K562 (cell line): Measurements from ENCODE around the gene KLF13. TPM values are rescaled to one million over a fixed set of nuclear protein-coding genes. Genes with fewer than 3 reads are reported as not detected.

ENCODE experiments used
- ATAC-seq: fragments of 200-7000 bp; cut with Tn5 transposase; 3 replicates; pipeline ENCODE4 v1.9.1; 2020; ENCODE audit warnings: moderate library complexity
- BruUV-seq: library from RNA; stranded (reverse); fragments of 400-500 nt; replicated peaks from 2 replicates; lab custom pipeline; 2021; lab: Mats Ljungman, UMichigan
- CTCF ChIA-PET: fragments of 300-600 bp; formaldehyde crosslinking; extraction: SDS; loops from one replicate; lab custom pipeline; 2021; ENCODE audit warnings: low intra/inter-chr PET ratio; lab: Yijun Ruan, JAX
- POLR2A ChIA-PET: fragments of 300-600, 350-650 bp; sonication (Branson Sonifier 250); formaldehyde crosslinking; extraction: SDS; loops from one replicate; lab custom pipeline; 2021; ENCODE audit warnings: antibody characterized with exemption, inconsistent platforms; lab: Yijun Ruan, JAX
- DNase-seq, 4 experiments: peaks; one replicate each; pipeline versions ENCODE4 v3.0.0 to v3.0.0-alpha.2; 2011 to 2018; ENCODE audit warnings: low spot score in 3 of 4, mixed read lengths in 3 of 4; ENCODE audit errors: extremely low read depth in 1 of 4
- FAIRE-seq: peaks from 2 replicates; lab custom pipeline; 2011; peaks lifted over from hg19 to GRCh38; lab: Jason Lieb, UNC
- H2AFZ ChIP-seq: 2 replicates; pipeline ENCODE4 v1.6.0; 2011; ENCODE audit warnings: low read depth, low read length, control low read depth, inconsistent platforms
- H3K27ac ChIP-seq: fragments of 200-600 bp; 3 replicates; pipeline ENCODE4 v1.8.0; 2011; ENCODE audit warnings: low read depth, mild to moderate bottlenecking, control low read depth, inconsistent platforms, low read length, moderate library complexity, mixed read lengths; ENCODE audit errors: extremely low read depth
- H3K27me3 ChIP-seq, 2 experiments: fragments of 300-600 bp in 1 of 2; 2 replicates in 1 of 2; 3 replicates in 1 of 2; pipeline versions ENCODE4 v1.6.0 to v1.8.0; 2011; ENCODE audit warnings: inconsistent platforms in 2 of 2, low read length in 2 of 2, mild to moderate bottlenecking in 1 of 2, mixed read lengths in 1 of 2, moderate library complexity in 1 of 2; ENCODE audit not compliant: control insufficient read depth in 2 of 2, insufficient read depth in 2 of 2
- H3K36me3 ChIP-seq: fragments of 300-600 bp; 3 replicates; pipeline ENCODE4 v1.8.0; 2011; ENCODE audit warnings: mild to moderate bottlenecking, low read length, inconsistent platforms; ENCODE audit not compliant: control insufficient read depth, insufficient read depth
- H3K4me1 ChIP-seq, 2 experiments: fragments of 200-600 bp in 1 of 2; replicated peaks in 1 of 2; 2 replicates in 1 of 2; 3 replicates in 1 of 2; pipeline versions ENCODE4 v1.5.1 to v1.8.0; 2011; ENCODE audit warnings: inconsistent platforms in 2 of 2, low read length in 2 of 2, mild to moderate bottlenecking in 1 of 2, mixed read lengths in 1 of 2, moderate library complexity in 1 of 2; ENCODE audit not compliant: control insufficient read depth in 2 of 2, insufficient read depth in 2 of 2
- H3K4me2 ChIP-seq: 2 replicates; pipeline ENCODE4 v1.6.1; 2011; ENCODE audit warnings: low read length, control low read depth, inconsistent platforms, mixed read lengths; ENCODE audit not compliant: insufficient read depth
- H3K4me3 ChIP-seq: fragments of 200-600 bp; sonication (generic), shearing (Covaris generic); 2 replicates; pipeline ENCODE4 v1.5.1; 2016; ENCODE audit warnings: control low read depth, inconsistent platforms
- H3K79me2 ChIP-seq: fragments of 200-600 bp; 3 replicates; pipeline ENCODE4 v1.8.0; 2011; ENCODE audit warnings: low read length, inconsistent platforms; ENCODE audit not compliant: control insufficient read depth, insufficient read depth
- H3K9ac ChIP-seq, 2 experiments: 2 replicates each; pipeline versions ENCODE4 v1.6.0 to v1.6.1; 2011; ENCODE audit warnings: low read depth in 2 of 2, low read length in 2 of 2, control low read depth in 1 of 2, inconsistent platforms in 1 of 2, mild to moderate bottlenecking in 1 of 2, mixed read lengths in 1 of 2; ENCODE audit not compliant: insufficient read depth in 1 of 2
- H3K9me1 ChIP-seq: one replicate; pipeline ENCODE4 v1.6.0; 2011; ENCODE audit warnings: inconsistent platforms, mild to moderate bottlenecking, low read length, moderate library complexity; ENCODE audit not compliant: control insufficient read depth, insufficient read depth
- H3K9me3 ChIP-seq: replicated peaks from 2 replicates; pipeline ENCODE4 v1.5.1; 2011; ENCODE audit warnings: low read depth, low read length, inconsistent platforms; ENCODE audit not compliant: control insufficient read depth, insufficient read depth
- H4K20me1 ChIP-seq: replicated peaks from 2 replicates; pipeline ENCODE4 v1.6.1; 2011; ENCODE audit warnings: low read length, inconsistent platforms, mixed read lengths; ENCODE audit not compliant: control insufficient read depth, insufficient read depth
- CEBPB ChIP-seq: fragments of 450-650 bp; IDR thresholded peaks from 2 replicates; pipeline ENCODE4 v1.6.1; 2016; ENCODE audit warnings: missing genetic modification characterization, missing compliant biosample characterization
- COPS2 ChIP-seq: fragments of 450-650 bp; conservative IDR thresholded peaks from 2 replicates; pipeline ENCODE4 v1.6.1; 2016; ENCODE audit warnings: mild to moderate bottlenecking, moderate library complexity
- CTCF ChIP-seq, 3 experiments: IDR thresholded peaks in 2 of 3; conservative IDR thresholded peaks in 1 of 3; 2 replicates each; pipeline ENCODE4 v1.5.1; 2011 to 2012; ENCODE audit warnings: low read length in 3 of 3, mild to moderate bottlenecking in 3 of 3, control low read depth in 2 of 3, improper control_type of control experiment in 1 of 3, inconsistent platforms in 1 of 3, low read depth in 1 of 3, mixed read lengths in 1 of 3, moderate library complexity in 1 of 3; ENCODE audit not compliant: insufficient read depth in 2 of 3
- EGR1 ChIP-seq: fragments of 450-650 bp; conservative IDR thresholded peaks from 2 replicates; pipeline ENCODE4 v1.6.1; 2017; ENCODE audit warnings: mild to moderate bottlenecking
- MAFG ChIP-seq: fragments of 450-650 bp; conservative IDR thresholded peaks from 2 replicates; pipeline ENCODE4 v1.6.1; 2016; ENCODE audit warnings: missing genetic modification characterization, missing compliant biosample characterization
- MEIS2 ChIP-seq: fragments of 450-650 bp; IDR thresholded peaks from 2 replicates; pipeline ENCODE4 v1.6.1; 2014; ENCODE audit warnings: mild to moderate bottlenecking; ENCODE audit not compliant: partially characterized antibody
- RAD21 ChIP-seq, 2 experiments: fragments of 250-450 bp in 1 of 2; fragments of 450-650 bp in 1 of 2; sonication (Bioruptor Pico) in 1 of 2; formaldehyde crosslinking in 1 of 2; IDR thresholded peaks in 1 of 2; conservative IDR thresholded peaks in 1 of 2; 2 replicates each; pipeline versions ENCODE4 v1.4.0 to v1.8.0; 2020 to 2022; ENCODE audit warnings: mild to moderate bottlenecking in 2 of 2, moderate library complexity in 1 of 2
- RAD51 ChIP-seq: fragments of 450-650 bp; IDR thresholded peaks from 2 replicates; pipeline ENCODE4 v1.7.1; 2016; ENCODE audit warnings: low read depth, mild to moderate bottlenecking, borderline replicate concordance
- SAFB2 ChIP-seq: fragments of 200-400 bp; formaldehyde crosslinking; IDR thresholded peaks from 2 replicates; pipeline ENCODE4 v1.6.1; 2018; ENCODE audit warnings: borderline replicate concordance, low read length, low read depth, moderate library complexity; ENCODE audit not compliant: severe bottlenecking
- ZNF384 ChIP-seq: IDR thresholded peaks from 2 replicates; pipeline ENCODE4 v1.6.1; 2012; ENCODE audit warnings: low read depth, low read length, improper control_type of control experiment
- WGBS: fragments of 100-300 bp; shearing (Covaris generic); methylation state at CpG from one replicate; pipeline ENCODE4 v1.1.6; 2016; ENCODE audit warnings: low coverage, mixed read lengths; ENCODE audit not compliant: insufficient coverage; ENCODE audit errors: missing lambda C conversion rate; 5-methylcytosine and 5-hydroxymethylcytosine counted together
- in situ Hi-C: fragments of 300-500 bp; cut with MboI; formaldehyde crosslinking; loops from 4 replicates; pipeline ENCODE4 v1.15.0; 2018; ENCODE audit warnings: inconsistent platforms, mixed read lengths
- intact Hi-C: fragments of 100-400 bp; cut with micrococcal nuclease; formaldehyde crosslinking; loops from 2 replicates; pipeline ENCODE4 v1.14.2; 2022
- polyA plus RNA-seq, 8 experiments: library from polyadenylated mRNA; depleted of rRNA in 4 of 8; stranded (reverse) in 5 of 8; unstranded in 3 of 8; fragments of >200 nt; fragmentation: Nextera tagmentation in 2 of 8; fragmentation: Illumina TruSeq in 1 of 8; extraction: Ambion mirVana in 2 of 8; extraction: Trizol in 1 of 8; gene quantifications; 2 replicates each; pipeline versions ENCODE4 v1.2.1 to v1.2.3, GENCODE V29; 2011 to 2014; ENCODE audit warnings: inconsistent platforms in 1 of 8, missing spikeins in 1 of 8
- total RNA-seq, 7 experiments: library from RNA; depleted of rRNA in 6 of 7; stranded (reverse); fragments of >200 nt in 6 of 7; fragmentation: Illumina TruSeq in 2 of 7; extraction: Trizol in 2 of 7; gene quantifications; 2 replicates each; pipeline versions ENCODE4 v1.2.1 to v1.2.3, GENCODE V29; 2011 to 2021; ENCODE audit warnings: low replicate concordance in 1 of 7
- TF ChIP-seq, protein P1 (sequence below): fragments of 250-450 bp; sonication (Bioruptor Pico); IDR thresholded peaks from 2 replicates; pipeline ENCODE4 v1.5.0; 2020; ENCODE audit warnings: mild to moderate bottlenecking, borderline replicate concordance
- TF ChIP-seq, protein P2 (sequence below), 2 experiments: IDR thresholded peaks in 1 of 2; conservative IDR thresholded peaks in 1 of 2; 2 replicates each; pipeline ENCODE4 v1.6.1; 2016; ENCODE audit warnings: low read depth in 2 of 2, mild to moderate bottlenecking in 1 of 2, missing compliant biosample characterization in 1 of 2, missing genetic modification characterization in 1 of 2, moderate library complexity in 1 of 2

KLF13 gene
- total and polyA plus RNA-seq, 9 of the 15 experiments (the other 6 are each of a cell fraction or from before 2014, with no cell fraction given): 1.8 to 10.5 (median 4.8) TPM

- no TSS peak for BruUV-seq
- in situ Hi-C loops: no loop called here
- ChIA-PET CTCF (no interaction called here), POLR2A (interaction anchor here (0.6 to 0.7 kb wide), 2 partner anchors 90 to 280 kb away, joined by 4 read pairs; no protein-coding TSS in a partner anchor)
- TF ChIP-seq, protein P1, sequence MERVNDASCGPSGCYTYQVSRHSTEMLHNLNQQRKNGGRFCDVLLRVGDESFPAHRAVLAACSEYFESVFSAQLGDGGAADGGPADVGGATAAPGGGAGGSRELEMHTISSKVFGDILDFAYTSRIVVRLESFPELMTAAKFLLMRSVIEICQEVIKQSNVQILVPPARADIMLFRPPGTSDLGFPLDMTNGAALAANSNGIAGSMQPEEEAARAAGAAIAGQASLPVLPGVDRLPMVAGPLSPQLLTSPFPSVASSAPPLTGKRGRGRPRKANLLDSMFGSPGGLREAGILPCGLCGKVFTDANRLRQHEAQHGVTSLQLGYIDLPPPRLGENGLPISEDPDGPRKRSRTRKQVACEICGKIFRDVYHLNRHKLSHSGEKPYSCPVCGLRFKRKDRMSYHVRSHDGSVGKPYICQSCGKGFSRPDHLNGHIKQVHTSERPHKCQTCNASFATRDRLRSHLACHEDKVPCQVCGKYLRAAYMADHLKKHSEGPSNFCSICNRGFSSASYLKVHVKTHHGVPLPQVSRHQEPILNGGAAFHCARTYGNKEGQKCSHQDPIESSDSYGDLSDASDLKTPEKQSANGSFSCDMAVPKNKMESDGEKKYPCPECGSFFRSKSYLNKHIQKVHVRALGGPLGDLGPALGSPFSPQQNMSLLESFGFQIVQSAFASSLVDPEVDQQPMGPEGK (CRISPR knock-in tag): no peak
- TF ChIP-seq RAD51 (no peak), ZNF384 (peak; percentile 50; the same call in 1 of the 2 replicates), CEBPB (tag) (no peak), MEIS2 (peak; percentile 66), COPS2 (no peak), MAFG (tag) (0 out of 2 replicates have a peak, but pooled peaks have one; percentile 15), SAFB2 (no peak), CTCF (IDR thresholded peaks at IDR 0.05 in 2 of 3, conservative IDR thresholded peaks at IDR 0.05 in 1 of 3; ENCODE audit: insufficient read depth in 2 of 3, low read depth in 1 of 3, low read length in 3 of 3) (peak; percentile 32 to 42 (median 36); a peak in 2 of 6 replicates), EGR1 (peak; percentile 78), RAD21 (CRISPR knock-in tag; conservative IDR thresholded peaks at IDR 0.05 in 1 of 2, IDR thresholded peaks at IDR 0.05 in 1 of 2) (peak in 1 of 2 experiments; percentile 34; a peak in 1 of 4 replicates)
- TF ChIP-seq, protein P2, sequence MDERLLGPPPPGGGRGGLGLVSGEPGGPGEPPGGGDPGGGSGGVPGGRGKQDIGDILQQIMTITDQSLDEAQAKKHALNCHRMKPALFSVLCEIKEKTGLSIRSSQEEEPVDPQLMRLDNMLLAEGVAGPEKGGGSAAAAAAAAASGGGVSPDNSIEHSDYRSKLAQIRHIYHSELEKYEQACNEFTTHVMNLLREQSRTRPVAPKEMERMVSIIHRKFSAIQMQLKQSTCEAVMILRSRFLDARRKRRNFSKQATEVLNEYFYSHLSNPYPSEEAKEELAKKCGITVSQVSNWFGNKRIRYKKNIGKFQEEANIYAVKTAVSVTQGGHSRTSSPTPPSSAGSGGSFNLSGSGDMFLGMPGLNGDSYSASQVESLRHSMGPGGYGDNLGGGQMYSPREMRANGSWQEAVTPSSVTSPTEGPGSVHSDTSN (CRISPR knock-in tag; IDR thresholded peaks at IDR 0.05; ENCODE audit: low read depth): no peak
- TF ChIP-seq, protein P2 (tag; conservative IDR thresholded peaks at IDR 0.05; ENCODE audit: low read depth): peak; percentile 91
- DNase-seq (peak; percentile 22 to 72 (median 66)), FAIRE-seq (peak; percentile 6), ATAC-seq (peak; percentile 68)
- intact Hi-C loops: no loop called here
- no peak overlapping the region for H3K4me3 ChIP-seq
- H3K4me1 ChIP-seq: peaks cover 11 to 47% of the 10 kb centered on the region in 2 experiments; a peak in 4 of 5 replicates
- no peak overlapping the region for H3K9ac ChIP-seq
- no peaks in the 10 kb centered on the region for H3K36me3 ChIP-seq
- H3K27ac ChIP-seq: no peak overlapping the region
- no peaks in the 10 kb centered on the region for H3K79me2 ChIP-seq
- peaks cover 12 to 36% of the 10 kb centered on the region in 2 experiments for H3K27me3 ChIP-seq
- H3K9me1 ChIP-seq: no peaks in the 10 kb centered on the region
- no peak overlapping the region; the same call in 1 of the 2 replicates for H2AFZ ChIP-seq
- no peak overlapping the region for H3K4me2 ChIP-seq
- no peaks in the 10 kb centered on the region for H3K9me3 ChIP-seq
- H4K20me1 ChIP-seq: no peaks in the 10 kb centered on the region; the same call in 1 of the 2 replicates
- WGBS: 10% methylated on average over 16 of the region's 17 CpGs
Measured at GRCh38 chr15:31302778-31303725, 23.6 kb upstream of the KLF13 start.
